HepG2 (cell line): ENCODE results near the gene CCDC91. TPM values are rescaled to one million over a fixed set of nuclear protein-coding genes. Genes with fewer than 3 reads are reported as not detected.

Experiments
- BHLHE40 ChIP-seq: IDR thresholded peaks from 2 replicates; pipeline ENCODE4 v1.6.1; 2011; ENCODE audit warnings: low read length, improper control_type of control experiment
- GZF1 ChIP-seq: sonication (generic); formaldehyde crosslinking; IDR thresholded peaks from 2 replicates; pipeline ENCODE4 v1.5.1; 2020; ENCODE audit warnings: mild to moderate bottlenecking, missing genetic modification reagents
- HNRNPL ChIP-seq: fragments of 200-400 bp; formaldehyde crosslinking; IDR thresholded peaks from 2 replicates; pipeline ENCODE4 v1.6.1; 2017; ENCODE audit warnings: mild to moderate bottlenecking, low read depth, low read length
- JUNB ChIP-seq: sonication (generic); formaldehyde crosslinking; IDR thresholded peaks from 2 replicates; pipeline ENCODE4 v1.8.0; 2022; ENCODE audit warnings: missing genetic modification reagents, mild to moderate bottlenecking, borderline replicate concordance
- NFE2L2 ChIP-seq: fragments of 150-350 bp; IDR thresholded peaks from 2 replicates; pipeline ENCODE4 v1.6.1; 2014; ENCODE audit warnings: low read length
- ZMYM3 ChIP-seq: sonication (generic); formaldehyde crosslinking; IDR thresholded peaks from 2 replicates; pipeline ENCODE4 v1.5.1; 2020; ENCODE audit warnings: mild to moderate bottlenecking, missing genetic modification reagents
- ZNF451 ChIP-seq: sonication (generic); formaldehyde crosslinking; IDR thresholded peaks from 2 replicates; pipeline ENCODE4 v1.5.0; 2020; ENCODE audit warnings: mild to moderate bottlenecking, missing genetic modification reagents
- ZNF564 ChIP-seq: sonication (generic); formaldehyde crosslinking; IDR thresholded peaks from 2 replicates; pipeline ENCODE4 v1.8.1; 2023; ENCODE audit warnings: mild to moderate bottlenecking, missing genetic modification reagents
- ZNF749 ChIP-seq: sonication (generic); formaldehyde crosslinking; IDR thresholded peaks from 2 replicates; pipeline ENCODE4 v1.8.0; 2022; ENCODE audit warnings: mild to moderate bottlenecking, missing genetic modification reagents, moderate library complexity, borderline replicate concordance
- polyA plus RNA-seq, 8 experiments: library from polyadenylated mRNA; depleted of rRNA in 3 of 8; stranded (reverse) in 7 of 8; unstranded in 1 of 8; fragments of >200 nt; fragmentation: Illumina TruSeq in 4 of 8; extraction: Trizol in 4 of 8; gene quantifications; 2 replicates each; pipeline versions ENCODE4 v1.2.1 to v1.2.3, GENCODE V29; 2011 to 2016; ENCODE audit warnings: low read depth in 4 of 8, missing spikeins in 1 of 8, mixed read lengths in 1 of 8; ENCODE audit not compliant: insufficient read depth in 1 of 8
- total RNA-seq, 5 experiments: library from RNA; depleted of rRNA; stranded (reverse); fragments of >200 nt; fragmentation: Illumina TruSeq; extraction: Trizol; gene quantifications; 2 replicates each; pipeline ENCODE4 v1.2.3, GENCODE V29; 2016; ENCODE audit warnings: low read depth in 1 of 5
- TF ChIP-seq, protein P1 (sequence below): sonication (generic); formaldehyde crosslinking; IDR thresholded peaks from 2 replicates; pipeline ENCODE4 v1.5.0; 2020; ENCODE audit warnings: mild to moderate bottlenecking, missing genetic modification reagents
- TF ChIP-seq, protein P2 (sequence below): sonication (generic); formaldehyde crosslinking; IDR thresholded peaks from 2 replicates; pipeline ENCODE4 v1.8.1; 2023; ENCODE audit warnings: mild to moderate bottlenecking, missing genetic modification reagents
- TF ChIP-seq, protein P3 (sequence below): sonication (generic); formaldehyde crosslinking; IDR thresholded peaks from 2 replicates; pipeline ENCODE4 v1.5.0; 2020; ENCODE audit warnings: mild to moderate bottlenecking, missing genetic modification reagents, borderline replicate concordance
- TF ChIP-seq, protein P4 (sequence below): sonication (generic); formaldehyde crosslinking; IDR thresholded peaks from 2 replicates; pipeline ENCODE4 v1.5.1; 2020; ENCODE audit warnings: mild to moderate bottlenecking, missing genetic modification reagents, borderline replicate concordance
- TF ChIP-seq, protein P5 (sequence below): sonication (generic); formaldehyde crosslinking; IDR thresholded peaks from 2 replicates; pipeline ENCODE4 v1.4.0; 2020; ENCODE audit warnings: missing genetic modification reagents, borderline replicate concordance

Gene CCDC91
- total and polyA plus RNA-seq, 2 of the 13 experiments (the other 11 are each of a cell fraction or from before 2014, with no cell fraction given): 9.8 to 15.8 TPM

DNA sequence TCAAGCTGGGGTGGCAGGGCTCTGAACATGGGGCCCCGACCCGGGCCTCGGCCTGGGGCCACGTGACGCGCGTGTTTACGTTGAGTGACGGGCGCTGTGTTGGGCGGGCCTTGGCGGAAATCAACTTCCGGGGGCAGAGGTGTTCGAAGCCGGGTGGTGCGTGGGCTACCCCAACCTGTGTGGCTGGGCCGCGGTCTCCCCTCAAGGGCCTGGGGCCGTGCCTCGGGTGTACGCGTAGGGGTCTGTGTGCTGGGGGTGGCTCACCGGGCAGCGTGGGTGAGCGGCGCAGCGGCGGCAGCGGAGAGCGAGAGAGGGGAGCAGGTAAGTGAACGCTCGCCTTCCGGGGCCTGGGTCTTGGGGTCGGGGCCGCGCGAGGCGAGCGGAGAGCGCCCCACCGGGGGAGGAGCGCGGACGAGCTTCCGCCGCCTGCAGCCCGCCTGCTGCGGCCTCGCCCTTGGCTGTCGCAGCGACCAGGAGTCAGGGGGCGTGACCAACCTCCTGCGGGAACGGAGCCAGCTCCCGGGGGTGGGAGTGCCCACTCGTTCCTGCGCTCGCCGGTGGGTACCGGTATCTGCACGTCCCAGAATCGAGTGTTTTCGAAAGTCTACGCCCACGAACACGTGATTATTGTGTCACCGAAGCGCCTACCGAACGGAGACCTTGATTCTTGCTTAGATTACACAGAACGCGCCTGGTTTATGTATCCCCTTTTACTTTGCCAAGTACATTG lies at the start of gene CCDC91 (continued):
- TF ChIP-seq ZMYM3 (no peak), ZNF564 (CRISPR knock-in tag) (peak; percentile 91), NFE2L2 (no peak), ZNF749 (CRISPR knock-in tag) (0 out of 2 replicates have a peak, but pooled peaks have one; percentile 54), BHLHE40 (peak; percentile 72; the same call in 1 of the 2 replicates), ZNF451 (CRISPR knock-in tag) (0 out of 2 replicates have a peak, but pooled peaks have one; percentile 57), HNRNPL (0 out of 2 replicates have a peak, but pooled peaks have one; percentile 9), GZF1 (no peak), JUNB (CRISPR knock-in tag) (0 out of 2 replicates have a peak, but pooled peaks have one; percentile 22)
- TF ChIP-seq, protein P1, sequence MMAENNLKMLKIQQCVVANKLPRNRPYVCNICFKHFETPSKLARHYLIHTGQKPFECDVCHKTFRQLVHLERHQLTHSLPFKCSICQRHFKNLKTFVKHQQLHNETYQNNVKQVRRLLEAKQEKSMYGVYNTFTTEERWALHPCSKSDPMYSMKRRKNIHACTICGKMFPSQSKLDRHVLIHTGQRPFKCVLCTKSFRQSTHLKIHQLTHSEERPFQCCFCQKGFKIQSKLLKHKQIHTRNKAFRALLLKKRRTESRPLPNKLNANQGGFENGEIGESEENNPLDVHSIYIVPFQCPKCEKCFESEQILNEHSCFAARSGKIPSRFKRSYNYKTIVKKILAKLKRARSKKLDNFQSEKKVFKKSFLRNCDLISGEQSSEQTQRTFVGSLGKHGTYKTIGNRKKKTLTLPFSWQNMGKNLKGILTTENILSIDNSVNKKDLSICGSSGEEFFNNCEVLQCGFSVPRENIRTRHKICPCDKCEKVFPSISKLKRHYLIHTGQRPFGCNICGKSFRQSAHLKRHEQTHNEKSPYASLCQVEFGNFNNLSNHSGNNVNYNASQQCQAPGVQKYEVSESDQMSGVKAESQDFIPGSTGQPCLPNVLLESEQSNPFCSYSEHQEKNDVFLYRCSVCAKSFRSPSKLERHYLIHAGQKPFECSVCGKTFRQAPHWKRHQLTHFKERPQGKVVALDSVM (CRISPR knock-in tag): peak; percentile 57; the same call in 1 of the 2 replicates
- TF ChIP-seq, protein P2, sequence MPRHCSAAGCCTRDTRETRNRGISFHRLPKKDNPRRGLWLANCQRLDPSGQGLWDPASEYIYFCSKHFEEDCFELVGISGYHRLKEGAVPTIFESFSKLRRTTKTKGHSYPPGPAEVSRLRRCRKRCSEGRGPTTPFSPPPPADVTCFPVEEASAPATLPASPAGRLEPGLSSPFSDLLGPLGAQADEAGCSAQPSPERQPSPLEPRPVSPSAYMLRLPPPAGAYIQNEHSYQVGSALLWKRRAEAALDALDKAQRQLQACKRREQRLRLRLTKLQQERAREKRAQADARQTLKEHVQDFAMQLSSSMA (CRISPR knock-in tag): peak; percentile 80; the same call in 1 of the 2 replicates
- TF ChIP-seq, protein P3, sequence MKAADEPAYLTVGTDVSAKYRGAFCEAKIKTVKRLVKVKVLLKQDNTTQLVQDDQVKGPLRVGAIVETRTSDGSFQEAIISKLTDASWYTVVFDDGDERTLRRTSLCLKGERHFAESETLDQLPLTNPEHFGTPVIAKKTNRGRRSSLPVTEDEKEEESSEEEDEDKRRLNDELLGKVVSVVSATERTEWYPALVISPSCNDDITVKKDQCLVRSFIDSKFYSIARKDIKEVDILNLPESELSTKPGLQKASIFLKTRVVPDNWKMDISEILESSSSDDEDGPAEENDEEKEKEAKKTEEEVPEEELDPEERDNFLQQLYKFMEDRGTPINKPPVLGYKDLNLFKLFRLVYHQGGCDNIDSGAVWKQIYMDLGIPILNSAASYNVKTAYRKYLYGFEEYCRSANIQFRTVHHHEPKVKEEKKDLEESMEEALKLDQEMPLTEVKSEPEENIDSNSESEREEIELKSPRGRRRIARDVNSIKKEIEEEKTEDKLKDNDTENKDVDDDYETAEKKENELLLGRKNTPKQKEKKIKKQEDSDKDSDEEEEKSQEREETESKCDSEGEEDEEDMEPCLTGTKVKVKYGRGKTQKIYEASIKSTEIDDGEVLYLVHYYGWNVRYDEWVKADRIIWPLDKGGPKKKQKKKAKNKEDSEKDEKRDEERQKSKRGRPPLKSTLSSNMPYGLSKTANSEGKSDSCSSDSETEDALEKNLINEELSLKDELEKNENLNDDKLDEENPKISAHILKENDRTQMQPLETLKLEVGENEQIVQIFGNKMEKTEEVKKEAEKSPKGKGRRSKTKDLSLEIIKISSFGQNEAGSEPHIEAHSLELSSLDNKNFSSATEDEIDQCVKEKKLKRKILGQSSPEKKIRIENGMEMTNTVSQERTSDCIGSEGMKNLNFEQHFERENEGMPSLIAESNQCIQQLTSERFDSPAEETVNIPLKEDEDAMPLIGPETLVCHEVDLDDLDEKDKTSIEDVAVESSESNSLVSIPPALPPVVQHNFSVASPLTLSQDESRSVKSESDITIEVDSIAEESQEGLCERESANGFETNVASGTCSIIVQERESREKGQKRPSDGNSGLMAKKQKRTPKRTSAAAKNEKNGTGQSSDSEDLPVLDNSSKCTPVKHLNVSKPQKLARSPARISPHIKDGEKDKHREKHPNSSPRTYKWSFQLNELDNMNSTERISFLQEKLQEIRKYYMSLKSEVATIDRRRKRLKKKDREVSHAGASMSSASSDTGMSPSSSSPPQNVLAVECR (CRISPR knock-in tag): peak; percentile 95
- TF ChIP-seq, protein P4, sequence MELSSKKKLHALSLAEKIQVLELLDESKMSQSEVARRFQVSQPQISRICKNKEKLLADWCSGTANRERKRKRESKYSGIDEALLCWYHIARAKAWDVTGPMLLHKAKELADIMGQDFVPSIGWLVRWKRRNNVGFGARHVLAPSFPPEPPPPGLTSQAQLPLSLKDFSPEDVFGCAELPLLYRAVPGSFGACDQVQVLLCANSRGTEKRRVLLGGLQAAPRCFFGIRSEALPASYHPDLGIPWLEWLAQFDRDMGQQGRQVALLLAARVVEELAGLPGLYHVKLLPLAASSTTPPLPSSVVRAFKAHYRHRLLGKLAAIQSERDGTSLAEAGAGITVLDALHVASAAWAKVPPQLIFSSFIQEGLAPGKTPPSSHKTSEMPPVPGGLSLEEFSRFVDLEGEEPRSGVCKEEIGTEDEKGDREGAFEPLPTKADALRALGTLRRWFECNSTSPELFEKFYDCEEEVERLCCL: no peak
- TF ChIP-seq, protein P5, sequence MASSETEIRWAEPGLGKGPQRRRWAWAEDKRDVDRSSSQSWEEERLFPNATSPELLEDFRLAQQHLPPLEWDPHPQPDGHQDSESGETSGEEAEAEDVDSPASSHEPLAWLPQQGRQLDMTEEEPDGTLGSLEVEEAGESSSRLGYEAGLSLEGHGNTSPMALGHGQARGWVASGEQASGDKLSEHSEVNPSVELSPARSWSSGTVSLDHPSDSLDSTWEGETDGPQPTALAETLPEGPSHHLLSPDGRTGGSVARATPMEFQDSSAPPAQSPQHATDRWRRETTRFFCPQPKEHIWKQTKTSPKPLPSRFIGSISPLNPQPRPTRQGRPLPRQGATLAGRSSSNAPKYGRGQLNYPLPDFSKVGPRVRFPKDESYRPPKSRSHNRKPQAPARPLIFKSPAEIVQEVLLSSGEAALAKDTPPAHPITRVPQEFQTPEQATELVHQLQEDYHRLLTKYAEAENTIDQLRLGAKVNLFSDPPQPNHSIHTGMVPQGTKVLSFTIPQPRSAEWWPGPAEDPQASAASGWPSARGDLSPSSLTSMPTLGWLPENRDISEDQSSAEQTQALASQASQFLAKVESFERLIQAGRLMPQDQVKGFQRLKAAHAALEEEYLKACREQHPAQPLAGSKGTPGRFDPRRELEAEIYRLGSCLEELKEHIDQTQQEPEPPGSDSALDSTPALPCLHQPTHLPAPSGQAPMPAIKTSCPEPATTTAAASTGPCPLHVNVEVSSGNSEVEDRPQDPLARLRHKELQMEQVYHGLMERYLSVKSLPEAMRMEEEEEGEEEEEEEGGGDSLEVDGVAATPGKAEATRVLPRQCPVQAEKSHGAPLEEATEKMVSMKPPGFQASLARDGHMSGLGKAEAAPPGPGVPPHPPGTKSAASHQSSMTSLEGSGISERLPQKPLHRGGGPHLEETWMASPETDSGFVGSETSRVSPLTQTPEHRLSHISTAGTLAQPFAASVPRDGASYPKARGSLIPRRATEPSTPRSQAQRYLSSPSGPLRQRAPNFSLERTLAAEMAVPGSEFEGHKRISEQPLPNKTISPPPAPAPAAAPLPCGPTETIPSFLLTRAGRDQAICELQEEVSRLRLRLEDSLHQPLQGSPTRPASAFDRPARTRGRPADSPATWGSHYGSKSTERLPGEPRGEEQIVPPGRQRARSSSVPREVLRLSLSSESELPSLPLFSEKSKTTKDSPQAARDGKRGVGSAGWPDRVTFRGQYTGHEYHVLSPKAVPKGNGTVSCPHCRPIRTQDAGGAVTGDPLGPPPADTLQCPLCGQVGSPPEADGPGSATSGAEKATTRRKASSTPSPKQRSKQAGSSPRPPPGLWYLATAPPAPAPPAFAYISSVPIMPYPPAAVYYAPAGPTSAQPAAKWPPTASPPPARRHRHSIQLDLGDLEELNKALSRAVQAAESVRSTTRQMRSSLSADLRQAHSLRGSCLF (CRISPR knock-in tag): 0 out of 2 replicates have a peak, but pooled peaks have one; percentile 65
